ENCODE measurements around the gene CEMIP2. TPM values are rescaled to one million over a fixed set of nuclear protein-coding genes. Genes with fewer than 3 reads are reported as not detected.

Gene CEMIP2
- total RNA-seq, 1 experiment from 2014 or later: 17.7 TPM

GRCh38 chr9:71675857-71676165 lies 92.5 kb downstream of the CEMIP2 start:
- POLR2A ChIA-PET: no interaction called here
- no peaks in the 10 kb centered on the region for H3K27me3 Mint-ChIP-seq (ENCODE audit: insufficient read depth, unreplicated experiment)
- TF ChIP-seq CTCF (IDR thresholded peaks at IDR 0.05; ENCODE audit: unreplicated experiment): no peak
- H3K36me3 Mint-ChIP-seq (ENCODE audit: insufficient read depth, unreplicated experiment): no peaks in the 10 kb centered on the region
- no peaks in the 10 kb centered on the region for H3K9me3 Mint-ChIP-seq (ENCODE audit: unreplicated experiment)
- no TSS peak for BruUV-seq (replicated peaks)
- H3K4me3 Mint-ChIP-seq (ENCODE audit: unreplicated experiment): no peak overlapping the region
- CTCF ChIA-PET: no interaction called here
- intact Hi-C loops (cut with micrococcal nuclease): no loop called here
- DNase-seq (ENCODE audit: unreplicated experiment): no peak
- H3K27ac Mint-ChIP-seq (ENCODE audit: low read depth, unreplicated experiment): no peak overlapping the region
- peaks cover 34% of the 10 kb centered on the region for H3K4me1 Mint-ChIP-seq (ENCODE audit: insufficient read depth, unreplicated experiment)

DNA sequence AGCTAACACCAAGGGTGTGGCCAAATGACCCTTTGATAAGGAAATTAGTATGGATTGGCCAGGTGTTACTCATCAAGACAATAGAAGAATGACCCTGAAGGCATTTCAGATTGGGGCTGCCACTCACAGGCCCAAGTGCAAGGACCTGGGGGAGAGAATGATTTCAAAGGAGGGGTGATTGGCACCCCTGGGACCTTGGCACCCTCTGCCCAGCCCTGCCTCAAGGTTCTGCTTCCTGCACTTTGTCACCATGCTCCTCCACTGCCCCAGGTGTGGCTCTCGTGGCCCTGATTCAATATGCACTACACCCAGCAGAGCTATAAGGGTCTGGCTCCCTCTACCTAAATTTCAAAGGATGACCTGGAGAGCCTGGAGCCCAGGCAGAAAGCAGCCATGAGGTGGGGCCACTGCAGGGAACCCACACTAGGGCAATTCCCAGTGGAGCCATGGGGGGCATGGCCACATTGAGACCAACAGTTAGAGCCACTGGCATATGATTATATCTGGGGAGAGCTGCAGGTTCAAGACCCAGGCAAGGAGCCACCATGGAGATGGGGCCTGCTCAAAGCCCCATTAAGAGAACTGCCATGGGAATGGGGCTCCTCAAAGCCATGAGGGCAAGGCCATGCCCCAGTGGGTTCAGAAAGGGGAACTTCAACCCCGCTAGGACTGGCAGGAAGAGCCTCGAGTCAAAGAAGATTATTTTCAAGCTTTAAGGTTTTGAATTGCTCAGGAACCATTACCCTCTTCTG lies 93.0 kb downstream of the CEMIP2 start:
- no peak overlapping the region for H3K4me3 Mint-ChIP-seq (ENCODE audit: unreplicated experiment)
- no peaks in the 10 kb centered on the region for H3K9me3 Mint-ChIP-seq (ENCODE audit: unreplicated experiment)
- H3K27me3 Mint-ChIP-seq (ENCODE audit: insufficient read depth, unreplicated experiment): no peaks in the 10 kb centered on the region
- ChIA-PET CTCF (interaction anchor here (1.4 kb wide), 1 partner anchor 9 kb away, joined by 5 read pairs; no protein-coding TSS in a partner anchor), POLR2A (no interaction called here)
- BruUV-seq (replicated peaks): no TSS peak
- no peak overlapping the region for H3K27ac Mint-ChIP-seq (ENCODE audit: low read depth, unreplicated experiment)
- H3K4me1 Mint-ChIP-seq (ENCODE audit: insufficient read depth, unreplicated experiment): peaks cover 29% of the 10 kb centered on the region
- no peak for DNase-seq (ENCODE audit: unreplicated experiment)
- intact Hi-C loops (cut with micrococcal nuclease): no loop called here
- no peak for TF ChIP-seq CTCF (IDR thresholded peaks at IDR 0.05; ENCODE audit: unreplicated experiment)
- no peaks in the 10 kb centered on the region for H3K36me3 Mint-ChIP-seq (ENCODE audit: insufficient read depth, unreplicated experiment)

DNA sequence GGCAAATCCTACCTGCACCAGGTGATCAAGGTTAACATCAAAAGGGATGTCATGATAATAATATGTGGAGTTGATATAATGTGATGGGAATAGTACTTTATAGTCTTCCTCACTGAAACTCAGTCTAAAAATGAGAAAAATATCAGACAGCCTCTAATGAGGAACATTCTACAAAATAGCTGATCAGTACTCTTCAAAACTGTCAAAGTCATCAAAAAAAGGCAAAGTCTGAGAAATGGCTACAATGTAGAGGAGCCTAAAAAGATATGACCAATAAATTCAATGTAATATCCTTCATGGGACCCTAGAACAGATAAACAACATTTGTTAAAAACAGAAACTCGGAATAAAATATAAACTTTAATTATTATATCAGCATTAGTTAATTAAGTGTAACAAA lies 95.7 kb downstream of the CEMIP2 start:
- no peaks in the 10 kb centered on the region for H3K36me3 Mint-ChIP-seq (ENCODE audit: insufficient read depth, unreplicated experiment)
- H3K27me3 Mint-ChIP-seq (ENCODE audit: insufficient read depth, unreplicated experiment): no peaks in the 10 kb centered on the region
- CTCF ChIA-PET: interaction anchor here (0.7 to 1.3 kb wide), 3 partner anchors 25 to 68 kb away, joined by 3 to 6 read pairs (median 5); no protein-coding TSS in a partner anchor
- no peak for TF ChIP-seq CTCF (IDR thresholded peaks at IDR 0.05; ENCODE audit: unreplicated experiment)
- DNase-seq (ENCODE audit: unreplicated experiment): no peak
- peaks cover 4% of the 10 kb centered on the region for H3K4me1 Mint-ChIP-seq (ENCODE audit: insufficient read depth, unreplicated experiment)
- H3K27ac Mint-ChIP-seq (ENCODE audit: low read depth, unreplicated experiment): no peak overlapping the region
- BruUV-seq (replicated peaks): no TSS peak
- H3K4me3 Mint-ChIP-seq (ENCODE audit: unreplicated experiment): no peak overlapping the region
- POLR2A ChIA-PET: interaction anchor here (0.9 kb wide), 1 partner anchor 9 kb away, joined by 3 read pairs; no protein-coding TSS in a partner anchor
- intact Hi-C loops (cut with micrococcal nuclease): no loop called here
- no peaks in the 10 kb centered on the region for H3K9me3 Mint-ChIP-seq (ENCODE audit: unreplicated experiment)

DNA sequence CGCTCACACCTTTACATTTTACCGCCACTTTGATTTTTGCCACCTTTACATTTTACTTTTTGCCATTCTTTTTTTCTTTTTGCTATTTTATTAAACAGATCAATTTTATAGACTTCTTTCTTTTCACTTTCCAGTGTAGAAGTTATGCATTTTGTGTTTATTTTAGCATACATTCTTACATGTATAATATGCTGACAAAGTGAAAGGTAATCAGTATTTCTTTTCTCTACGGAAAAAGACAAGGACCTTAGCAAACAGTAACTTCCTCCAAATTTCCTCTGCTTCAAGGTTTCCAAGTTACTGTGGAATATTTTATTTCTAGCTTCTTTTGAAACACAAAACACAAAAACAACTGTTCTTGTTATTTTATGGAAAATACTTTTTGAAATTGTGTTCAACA lies 97.0 kb downstream of the CEMIP2 start:
- ChIA-PET POLR2A (no interaction called here), CTCF (no interaction called here)
- TF ChIP-seq CTCF (IDR thresholded peaks at IDR 0.05; ENCODE audit: unreplicated experiment): no peak
- no TSS peak for BruUV-seq (replicated peaks)
- Mint-ChIP-seq H3K9me3 (ENCODE audit: unreplicated experiment) (no peaks in the 10 kb centered on the region), H3K27me3 (ENCODE audit: insufficient read depth, unreplicated experiment) (no peaks in the 10 kb centered on the region), H3K4me1 (ENCODE audit: insufficient read depth, unreplicated experiment) (no peaks in the 10 kb centered on the region), H3K36me3 (ENCODE audit: insufficient read depth, unreplicated experiment) (no peaks in the 10 kb centered on the region), H3K27ac (ENCODE audit: low read depth, unreplicated experiment) (no peak overlapping the region), H3K4me3 (ENCODE audit: unreplicated experiment) (no peak overlapping the region)
- intact Hi-C loops (cut with micrococcal nuclease): no loop called here
- no peak for DNase-seq (ENCODE audit: unreplicated experiment)

All from MCF 10A (cell line).